ENCODE results near the gene SELE.

GRCh38 chr1:169731446-169731845 lies 2.4 kb downstream of the SELE start:
- TF ChIP-seq POLR2A (IDR thresholded peaks at IDR 0.05; ENCODE audit: low read depth, low read length) (no peak), POLR2AphosphoS5 (IDR thresholded peaks at IDR 0.05; ENCODE audit: low read depth, low read length) (no peak), POU2F2 (IDR thresholded peaks at IDR 0.05; ENCODE audit: low read depth, low read length) (no peak)
